IMR-90 (cell line): ENCODE data around the gene LDLRAD3. TPM values are rescaled to one million over a fixed set of nuclear protein-coding genes. Genes with fewer than 3 reads are reported as not detected.

Source experiments
- ATAC-seq: fragments of 200-7000 bp; cut with Tn5 transposase; 2 replicates; pipeline ENCODE4 v1.9.1; 2020; ENCODE audit warnings: low read depth, mild to moderate bottlenecking, moderate library complexity
- BruUV-seq: library from RNA; stranded (reverse); fragments of 400-500 nt; replicated peaks from 2 replicates; lab custom pipeline; 2021; lab: Mats Ljungman, UMichigan
- CTCF ChIA-PET: fragments of 300-600 bp; formaldehyde crosslinking; extraction: SDS; loops from one replicate; lab custom pipeline; 2021; ENCODE audit warnings: antibody characterized with exemption; lab: Yijun Ruan, JAX
- POLR2A ChIA-PET: fragments of 300-600 bp; sonication (Branson Sonifier 250); formaldehyde crosslinking; loops from one replicate; lab custom pipeline; 2022; ENCODE audit warnings: antibody characterized with exemption; ENCODE audit not compliant: unreplicated experiment; lab: Charles Lee
- DNase-seq: peaks from one replicate; pipeline ENCODE4 v3.0.0; 2013
- H2AFZ ChIP-seq: replicated peaks from 2 replicates; pipeline ENCODE3; 2013; ENCODE audit warnings: low read length, mild to moderate bottlenecking; ENCODE audit not compliant: poor library complexity
- H2AK5ac ChIP-seq: 2 replicates; pipeline ENCODE4 v1.6.1; 2013; ENCODE audit warnings: low read depth, low read length, inconsistent platforms
- H2AK9ac ChIP-seq: replicated peaks from 2 replicates; pipeline ENCODE3; 2013; ENCODE audit warnings: mild to moderate bottlenecking, low read depth, low read length, moderate library complexity; ENCODE audit not compliant: poor library complexity
- H2BK120ac ChIP-seq: 2 replicates; pipeline ENCODE4 v1.6.1; 2013; ENCODE audit warnings: low read depth, low read length, inconsistent platforms
- H2BK15ac ChIP-seq: 3 replicates; pipeline ENCODE4 v1.6.1; 2013; ENCODE audit warnings: low read depth, low read length, inconsistent platforms
- H2BK20ac ChIP-seq: 2 replicates; pipeline ENCODE4 v1.6.1; 2013; ENCODE audit warnings: low read depth, mild to moderate bottlenecking, inconsistent platforms, low read length, moderate library complexity
- H2BK5ac ChIP-seq: 2 replicates; pipeline ENCODE4 v1.6.1; 2013; ENCODE audit warnings: mild to moderate bottlenecking, low read depth, low read length, inconsistent platforms; ENCODE audit not compliant: poor library complexity, severe bottlenecking
- H3K14ac ChIP-seq: replicated peaks from 2 replicates; pipeline ENCODE4 v1.6.1; 2013; ENCODE audit warnings: low read depth, low read length, inconsistent platforms
- H3K18ac ChIP-seq: 2 replicates; pipeline ENCODE4 v1.6.1; 2013; ENCODE audit warnings: low read depth, low read length, control low read depth
- H3K23ac ChIP-seq: 2 replicates; pipeline ENCODE4 v1.6.1; 2013; ENCODE audit warnings: low read depth, low read length, inconsistent platforms
- H3K27ac ChIP-seq: 2 replicates; pipeline ENCODE4 v1.5.1; 2013; ENCODE audit warnings: mild to moderate bottlenecking, control low read depth, low read length; ENCODE audit not compliant: insufficient read depth
- H3K27me3 ChIP-seq: 2 replicates; pipeline ENCODE4 v1.6.1; 2013; ENCODE audit warnings: low read length; ENCODE audit not compliant: control insufficient read depth, insufficient read depth
- H3K36me3 ChIP-seq: 2 replicates; pipeline ENCODE4 v1.6.1; 2013; ENCODE audit warnings: low read length, mixed read lengths; ENCODE audit not compliant: control insufficient read depth, insufficient read depth
- H3K4ac ChIP-seq: 2 replicates; pipeline ENCODE4 v1.6.1; 2013; ENCODE audit warnings: low read depth, low read length, inconsistent platforms
- H3K4me1 ChIP-seq: 2 replicates; pipeline ENCODE4 v1.6.1; 2013; ENCODE audit warnings: low read length, mixed read lengths; ENCODE audit not compliant: control insufficient read depth, insufficient read depth
- H3K4me2 ChIP-seq: 2 replicates; pipeline ENCODE4 v1.6.1; 2013; ENCODE audit warnings: low read depth, mild to moderate bottlenecking, control low read depth, low read length, moderate library complexity
- H3K4me3 ChIP-seq: 2 replicates; pipeline ENCODE4 v1.5.1; 2013; ENCODE audit warnings: low read depth, mild to moderate bottlenecking, control low read depth, low read length, moderate library complexity; ENCODE audit not compliant: insufficient read depth
- H3K56ac ChIP-seq: 2 replicates; pipeline ENCODE4 v1.6.1; 2013; ENCODE audit warnings: low read length, inconsistent platforms; ENCODE audit not compliant: insufficient read depth; ENCODE audit errors: extremely low read depth
- H3K79me1 ChIP-seq, 2 experiments: 2 replicates each; pipeline ENCODE4 v1.6.1; 2013; ENCODE audit warnings: low read length in 2 of 2, inconsistent platforms in 1 of 2, low read depth in 1 of 2
- H3K9ac ChIP-seq: 2 replicates; pipeline ENCODE4 v1.6.1; 2013; ENCODE audit warnings: low read depth, low read length, control low read depth
- H3K9me1 ChIP-seq: 2 replicates; pipeline ENCODE4 v1.6.1; 2013; ENCODE audit warnings: low read length, inconsistent platforms; ENCODE audit not compliant: insufficient read depth
- H3K9me3 ChIP-seq: 2 replicates; pipeline ENCODE4 v1.6.1; 2013; ENCODE audit warnings: low read length; ENCODE audit not compliant: control insufficient read depth, insufficient read depth
- H4K20me1 ChIP-seq: 2 replicates; pipeline ENCODE4 v1.6.1; 2013; ENCODE audit warnings: low read length, inconsistent platforms; ENCODE audit not compliant: insufficient read depth
- H4K5ac ChIP-seq: 2 replicates; pipeline ENCODE4 v1.6.1; 2013; ENCODE audit warnings: mild to moderate bottlenecking, low read depth, low read length, control low read depth
- H4K8ac ChIP-seq, 2 experiments: 2 replicates each; pipeline ENCODE4 v1.6.1; 2013; ENCODE audit warnings: low read depth in 2 of 2, low read length in 2 of 2, control low read depth in 1 of 2, inconsistent platforms in 1 of 2
- H4K91ac ChIP-seq: 2 replicates; pipeline ENCODE4 v1.6.1; 2013; ENCODE audit warnings: low read depth, low read length, inconsistent platforms; ENCODE audit not compliant: insufficient read depth
- BHLHE40 ChIP-seq: fragments of 150-350 bp; IDR thresholded peaks from 2 replicates; pipeline ENCODE4 v1.6.1; 2016; ENCODE audit warnings: mild to moderate bottlenecking, low read depth, low read length
- CEBPB ChIP-seq: IDR thresholded peaks from 2 replicates; pipeline ENCODE4 v1.6.1; 2012; ENCODE audit warnings: low read depth, low read length, improper control_type of control experiment
- CHD1 ChIP-seq: IDR thresholded peaks from 2 replicates; pipeline ENCODE4 v1.6.1; 2012; ENCODE audit warnings: low read depth, low read length, improper control_type of control experiment
- FOS ChIP-seq: fragments of 150-350 bp; IDR thresholded peaks from 2 replicates; pipeline ENCODE4 v1.6.1; 2016; ENCODE audit warnings: low read depth, low read length
- MAFK ChIP-seq: IDR thresholded peaks from 2 replicates; pipeline ENCODE4 v1.6.1; 2012; ENCODE audit warnings: low read depth, low read length, improper control_type of control experiment
- MAZ ChIP-seq: IDR thresholded peaks from 2 replicates; pipeline ENCODE4 v1.6.1; 2012; ENCODE audit warnings: low read depth, mild to moderate bottlenecking, low read length, improper control_type of control experiment, moderate library complexity, borderline replicate concordance
- MXI1 ChIP-seq: IDR thresholded peaks from 2 replicates; pipeline ENCODE4 v1.6.1; 2012; ENCODE audit warnings: low read depth, mild to moderate bottlenecking, low read length, moderate library complexity, borderline replicate concordance
- POLR2A ChIP-seq: IDR thresholded peaks from 2 replicates; pipeline ENCODE4 v1.6.1; 2012; ENCODE audit warnings: mild to moderate bottlenecking, low read depth, low read length
- RAD21 ChIP-seq: IDR thresholded peaks from 2 replicates; pipeline ENCODE4 v1.6.1; 2012; ENCODE audit warnings: low read length, improper control_type of control experiment
- SMC3 ChIP-seq: fragments of 150-350 bp; IDR thresholded peaks from 2 replicates; pipeline ENCODE4 v1.6.1; 2016; ENCODE audit warnings: low read depth, mild to moderate bottlenecking, antibody characterized with exemption, low read length, moderate library complexity
- WGBS, 2 experiments: methylation state at CpG; one replicate each; pipeline versions ENCODE4 v1.1.5 to v1.1.7; 2013; ENCODE audit warnings: missing lambda C conversion rate in 2 of 2; ENCODE audit not compliant: insufficient read length in 1 of 2; ENCODE audit errors: extremely low coverage in 2 of 2; 5-methylcytosine and 5-hydroxymethylcytosine counted together
- dilution Hi-C: fragments of 300-500 bp; cut with HindIII; formaldehyde crosslinking; loops from one replicate; pipeline ENCODE4 v1.14.3; 2018; ENCODE audit warnings: low sequenced_read_pairs; ENCODE audit not compliant: unreplicated experiment
- in situ Hi-C: fragments of 300-500 bp; cut with MboI; formaldehyde crosslinking; loops from 3 replicates; pipeline ENCODE4 v1.14.3; 2019; ENCODE audit warnings: low sequenced_read_pairs, inconsistent platforms, mixed read lengths
- intact Hi-C: fragments of 100-400 bp; cut with micrococcal nuclease; formaldehyde crosslinking; loops from 2 replicates; pipeline ENCODE4 v1.10.0; 2022
- polyA plus RNA-seq, 3 experiments: library from polyadenylated mRNA; depleted of rRNA; stranded (reverse); fragments of >200 nt; gene quantifications; 2 replicates each; pipeline ENCODE4 v1.2.3, GENCODE V29; 2012; ENCODE audit warnings: low replicate concordance in 1 of 3
- total RNA-seq: library from RNA; depleted of rRNA; stranded (reverse); fragments of >200 nt; gene quantifications from 2 replicates; pipeline ENCODE4 v1.2.3, GENCODE V29; 2012
- TF ChIP-seq, protein P1 (sequence below): fragments of 150-350 bp; IDR thresholded peaks from 2 replicates; pipeline ENCODE4 v1.6.1; 2016; ENCODE audit warnings: low read depth, mild to moderate bottlenecking, low read length, moderate library complexity, borderline replicate concordance
- TF ChIP-seq, protein P2 (sequence below): fragments of 150-350 bp; IDR thresholded peaks from 2 replicates; pipeline ENCODE4 v1.6.1; 2017; ENCODE audit warnings: mild to moderate bottlenecking, antibody characterized with exemption, low read length, low read depth
- TF ChIP-seq, protein P3 (sequence below): conservative IDR thresholded peaks from 2 replicates; pipeline ENCODE4 v1.5.1; 2012; ENCODE audit warnings: mild to moderate bottlenecking, low read depth, low read length, improper control_type of control experiment

Gene LDLRAD3
- total and polyA plus RNA-seq, 2 of the 4 experiments (the other 2 are of a cell fraction) = 2.7 to 6.4 TPM

DNA sequence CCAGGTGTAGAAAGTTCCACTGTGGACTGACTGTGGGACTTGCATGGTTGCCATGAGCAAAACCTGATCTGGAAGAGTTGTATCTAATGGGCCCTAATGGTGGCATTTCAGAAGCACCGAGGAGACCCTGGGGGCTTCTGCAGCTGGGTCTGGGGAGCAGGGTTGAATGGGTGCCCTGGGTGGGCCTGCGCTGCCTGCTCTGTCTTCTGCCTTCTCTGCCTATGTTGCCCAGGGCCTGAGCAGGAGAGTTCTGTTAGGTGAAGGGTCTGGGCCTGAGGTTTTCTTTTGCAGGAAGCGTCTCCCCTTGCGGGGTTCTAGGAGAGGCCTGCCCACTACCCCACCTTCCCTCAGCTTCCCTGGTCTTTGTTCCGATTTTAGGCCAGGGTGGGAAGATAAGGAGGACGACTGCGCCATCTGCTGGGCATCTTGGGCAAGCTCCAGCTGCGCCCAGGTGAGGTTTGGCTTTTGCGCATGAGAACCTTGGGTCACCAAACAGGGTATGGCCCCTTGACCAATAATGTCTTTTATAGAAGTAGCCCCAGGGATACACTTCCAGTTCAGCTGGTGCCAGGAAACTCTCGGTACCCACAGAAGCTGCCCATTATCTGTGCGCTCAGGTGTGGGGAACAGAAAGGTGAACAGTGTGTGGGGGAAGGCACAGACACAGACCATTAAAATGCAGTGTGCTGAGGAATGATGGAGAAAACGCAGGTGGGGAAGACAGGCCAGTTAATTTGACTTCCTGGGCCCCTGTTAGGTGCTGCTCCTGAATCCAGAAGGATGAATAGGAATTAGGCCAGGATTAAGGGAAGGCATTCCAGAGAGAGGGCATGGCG lies 322.1 kb downstream of the LDLRAD3 start:
- ChIA-PET POLR2A (no interaction called here), CTCF (interaction anchor here (0.6 to 2.7 kb wide), 6 partner anchors 8 to 444 kb away, joined by 3 to 13 read pairs (median 4); no protein-coding TSS in a partner anchor)
- no peak overlapping the region for H3K4me3 ChIP-seq
- no peak overlapping the region for H2BK5ac ChIP-seq
- intact Hi-C loops (loop anchor here (2.0 to 10.0 kb wide), 2 partner anchors 321 to 781 kb away; partner anchors contain the start of gene LDLRAD3), dilution Hi-C loops (no loop called here), in situ Hi-C loops (loop anchor here (10.0 kb wide), 2 partner anchors 231 to 781 kb away; no protein-coding TSS in a partner anchor)
- H3K79me1 ChIP-seq = no peaks in the 10 kb centered on the region
- DNase-seq (peak; percentile 42), ATAC-seq (peak; percentile 90)
- no peak overlapping the region for H3K23ac ChIP-seq
- no peak overlapping the region for H3K14ac ChIP-seq
- no TSS peak for BruUV-seq
- H3K4me1 ChIP-seq = no peaks in the 10 kb centered on the region
- H2BK120ac ChIP-seq = no peak overlapping the region
- H4K91ac ChIP-seq = no peak overlapping the region; the same call in 1 of the 2 replicates
- H2BK20ac ChIP-seq = no peak overlapping the region
- no peaks in the 10 kb centered on the region for H3K9me3 ChIP-seq
- H3K36me3 ChIP-seq = peaks cover 5% of the 10 kb centered on the region
- peak overlapping the region; percentile 14; the same call in 1 of the 2 replicates for H2AK5ac ChIP-seq
- no peaks in the 10 kb centered on the region for H3K9me1 ChIP-seq
- no peak overlapping the region for H2BK15ac ChIP-seq
- H4K20me1 ChIP-seq = peaks cover 5% of the 10 kb centered on the region; the same call in 1 of the 2 replicates
- H3K4me2 ChIP-seq = no peak overlapping the region
- H2AFZ ChIP-seq = peak overlapping the region; percentile 82
- no peak overlapping the region for H3K18ac ChIP-seq
- no peak overlapping the region for H3K27ac ChIP-seq
- no peak overlapping the region; the same call in 1 of the 2 replicates for H4K5ac ChIP-seq
- no peak overlapping the region for H3K9ac ChIP-seq
- H3K27me3 ChIP-seq = peaks cover 26% of the 10 kb centered on the region
- H4K8ac ChIP-seq = peak overlapping the region in 1 of 2 experiments; percentile 38; a peak in 1 of 4 replicates
- peak overlapping the region; percentile 80 for H2AK9ac ChIP-seq
- H3K56ac ChIP-seq = no peak overlapping the region
- no peak overlapping the region for H3K4ac ChIP-seq
- 0% methylated on average over 1 of the region's 13 CpGs; no CpG with 5 or more reads in 1 of the 2 experiments for WGBS, 2 experiments
- TF ChIP-seq MXI1 (no peak), BHLHE40 (no peak), FOS (no peak), MAFK (no peak), CEBPB (no peak), MAZ (no peak), SMC3 (peak; percentile 85), RAD21 (peak; percentile 92), POLR2A (no peak), CHD1 (no peak)
- TF ChIP-seq, protein P1, sequence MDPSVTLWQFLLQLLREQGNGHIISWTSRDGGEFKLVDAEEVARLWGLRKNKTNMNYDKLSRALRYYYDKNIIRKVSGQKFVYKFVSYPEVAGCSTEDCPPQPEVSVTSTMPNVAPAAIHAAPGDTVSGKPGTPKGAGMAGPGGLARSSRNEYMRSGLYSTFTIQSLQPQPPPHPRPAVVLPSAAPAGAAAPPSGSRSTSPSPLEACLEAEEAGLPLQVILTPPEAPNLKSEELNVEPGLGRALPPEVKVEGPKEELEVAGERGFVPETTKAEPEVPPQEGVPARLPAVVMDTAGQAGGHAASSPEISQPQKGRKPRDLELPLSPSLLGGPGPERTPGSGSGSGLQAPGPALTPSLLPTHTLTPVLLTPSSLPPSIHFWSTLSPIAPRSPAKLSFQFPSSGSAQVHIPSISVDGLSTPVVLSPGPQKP = no peak
- TF ChIP-seq, protein P2, sequence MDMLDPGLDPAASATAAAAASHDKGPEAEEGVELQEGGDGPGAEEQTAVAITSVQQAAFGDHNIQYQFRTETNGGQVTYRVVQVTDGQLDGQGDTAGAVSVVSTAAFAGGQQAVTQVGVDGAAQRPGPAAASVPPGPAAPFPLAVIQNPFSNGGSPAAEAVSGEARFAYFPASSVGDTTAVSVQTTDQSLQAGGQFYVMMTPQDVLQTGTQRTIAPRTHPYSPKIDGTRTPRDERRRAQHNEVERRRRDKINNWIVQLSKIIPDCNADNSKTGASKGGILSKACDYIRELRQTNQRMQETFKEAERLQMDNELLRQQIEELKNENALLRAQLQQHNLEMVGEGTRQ = no peak
- TF ChIP-seq, protein P3, sequence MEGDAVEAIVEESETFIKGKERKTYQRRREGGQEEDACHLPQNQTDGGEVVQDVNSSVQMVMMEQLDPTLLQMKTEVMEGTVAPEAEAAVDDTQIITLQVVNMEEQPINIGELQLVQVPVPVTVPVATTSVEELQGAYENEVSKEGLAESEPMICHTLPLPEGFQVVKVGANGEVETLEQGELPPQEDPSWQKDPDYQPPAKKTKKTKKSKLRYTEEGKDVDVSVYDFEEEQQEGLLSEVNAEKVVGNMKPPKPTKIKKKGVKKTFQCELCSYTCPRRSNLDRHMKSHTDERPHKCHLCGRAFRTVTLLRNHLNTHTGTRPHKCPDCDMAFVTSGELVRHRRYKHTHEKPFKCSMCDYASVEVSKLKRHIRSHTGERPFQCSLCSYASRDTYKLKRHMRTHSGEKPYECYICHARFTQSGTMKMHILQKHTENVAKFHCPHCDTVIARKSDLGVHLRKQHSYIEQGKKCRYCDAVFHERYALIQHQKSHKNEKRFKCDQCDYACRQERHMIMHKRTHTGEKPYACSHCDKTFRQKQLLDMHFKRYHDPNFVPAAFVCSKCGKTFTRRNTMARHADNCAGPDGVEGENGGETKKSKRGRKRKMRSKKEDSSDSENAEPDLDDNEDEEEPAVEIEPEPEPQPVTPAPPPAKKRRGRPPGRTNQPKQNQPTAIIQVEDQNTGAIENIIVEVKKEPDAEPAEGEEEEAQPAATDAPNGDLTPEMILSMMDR = peak; percentile 82
